Measurements from ENCODE around the gene NINJ2.

Gene NINJ2

DNA sequence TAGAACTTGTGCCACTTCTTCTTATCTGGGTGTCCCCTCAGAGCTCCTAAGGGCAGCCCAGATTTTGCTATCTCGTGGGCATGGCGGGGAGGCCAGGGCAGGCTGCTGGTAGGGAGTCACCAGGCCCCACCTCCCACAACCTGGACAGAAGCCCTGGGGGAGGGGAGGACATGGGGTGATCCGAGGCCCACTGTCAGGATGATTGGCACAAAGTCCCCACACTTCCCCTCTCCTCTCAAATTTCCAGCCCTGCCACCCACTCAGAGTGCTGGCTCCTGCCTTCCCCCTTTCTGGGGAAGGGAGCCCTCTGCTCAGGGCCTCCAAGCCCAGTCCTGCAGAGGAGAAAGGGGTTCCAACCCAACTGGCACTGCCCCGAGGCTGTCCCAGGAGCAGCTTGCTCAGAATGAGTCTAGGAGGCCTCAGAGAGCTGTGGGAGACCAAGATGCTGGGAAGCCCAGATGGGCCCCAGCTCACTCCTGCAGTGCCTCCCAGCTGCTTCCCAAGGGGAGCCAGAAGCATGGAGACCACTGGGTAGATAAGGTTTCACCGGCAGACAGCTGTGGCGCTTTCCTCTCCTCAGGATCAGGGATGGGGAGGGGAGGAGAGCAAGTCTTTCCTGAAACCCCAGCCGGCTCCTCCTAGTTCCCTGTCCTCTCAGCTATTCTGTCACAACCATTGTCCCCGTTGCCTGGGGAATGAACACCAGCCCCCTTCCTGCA, 120.7 kb downstream of the NINJ2 start:
- TF ChIP-seq EZH2phosphoT487 (IDR thresholded peaks at IDR 0.05; ENCODE audit: borderline replicate concordance): no peak
- TF ChIP-seq, protein P1, sequence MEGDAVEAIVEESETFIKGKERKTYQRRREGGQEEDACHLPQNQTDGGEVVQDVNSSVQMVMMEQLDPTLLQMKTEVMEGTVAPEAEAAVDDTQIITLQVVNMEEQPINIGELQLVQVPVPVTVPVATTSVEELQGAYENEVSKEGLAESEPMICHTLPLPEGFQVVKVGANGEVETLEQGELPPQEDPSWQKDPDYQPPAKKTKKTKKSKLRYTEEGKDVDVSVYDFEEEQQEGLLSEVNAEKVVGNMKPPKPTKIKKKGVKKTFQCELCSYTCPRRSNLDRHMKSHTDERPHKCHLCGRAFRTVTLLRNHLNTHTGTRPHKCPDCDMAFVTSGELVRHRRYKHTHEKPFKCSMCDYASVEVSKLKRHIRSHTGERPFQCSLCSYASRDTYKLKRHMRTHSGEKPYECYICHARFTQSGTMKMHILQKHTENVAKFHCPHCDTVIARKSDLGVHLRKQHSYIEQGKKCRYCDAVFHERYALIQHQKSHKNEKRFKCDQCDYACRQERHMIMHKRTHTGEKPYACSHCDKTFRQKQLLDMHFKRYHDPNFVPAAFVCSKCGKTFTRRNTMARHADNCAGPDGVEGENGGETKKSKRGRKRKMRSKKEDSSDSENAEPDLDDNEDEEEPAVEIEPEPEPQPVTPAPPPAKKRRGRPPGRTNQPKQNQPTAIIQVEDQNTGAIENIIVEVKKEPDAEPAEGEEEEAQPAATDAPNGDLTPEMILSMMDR (conservative IDR thresholded peaks at IDR 0.05; ENCODE audit: low read length): no peak
- no peaks in the 10 kb centered on the region for H3K36me3 ChIP-seq (ENCODE audit: insufficient read depth, low read length)
- no peaks in the 10 kb centered on the region for H3K9me3 ChIP-seq (ENCODE audit: insufficient read depth, low read depth, low read length)
- H3K9me2 ChIP-seq (replicated peaks; ENCODE audit: low read depth, low read length): no peaks in the 10 kb centered on the region
- H3F3A ChIP-seq (ENCODE audit: low read depth): no peaks in the 10 kb centered on the region
- H3K79me2 ChIP-seq (ENCODE audit: insufficient read depth, low read length): no peaks in the 10 kb centered on the region
- H3K4me2 ChIP-seq (ENCODE audit: low read depth, low read length, poor library complexity, severe bottlenecking): no peak overlapping the region
- H3K4me3 ChIP-seq (ENCODE audit: low read length, poor library complexity, severe bottlenecking): no peak overlapping the region
- no peak overlapping the region for H2AFZ ChIP-seq (ENCODE audit: low read length)
- H3K4me1 ChIP-seq (ENCODE audit: insufficient read depth, low read length, poor library complexity, severe bottlenecking): peaks cover 20% of the 10 kb centered on the region
- H3K27me3 ChIP-seq (ENCODE audit: insufficient read depth, low read length, poor library complexity, severe bottlenecking): no peaks in the 10 kb centered on the region
- no peak overlapping the region for H3K9ac ChIP-seq (ENCODE audit: low read depth, low read length, poor library complexity, severe bottlenecking)
- H4K20me1 ChIP-seq (ENCODE audit: insufficient read depth, low read length, poor library complexity, severe bottlenecking): no peaks in the 10 kb centered on the region

DNA sequence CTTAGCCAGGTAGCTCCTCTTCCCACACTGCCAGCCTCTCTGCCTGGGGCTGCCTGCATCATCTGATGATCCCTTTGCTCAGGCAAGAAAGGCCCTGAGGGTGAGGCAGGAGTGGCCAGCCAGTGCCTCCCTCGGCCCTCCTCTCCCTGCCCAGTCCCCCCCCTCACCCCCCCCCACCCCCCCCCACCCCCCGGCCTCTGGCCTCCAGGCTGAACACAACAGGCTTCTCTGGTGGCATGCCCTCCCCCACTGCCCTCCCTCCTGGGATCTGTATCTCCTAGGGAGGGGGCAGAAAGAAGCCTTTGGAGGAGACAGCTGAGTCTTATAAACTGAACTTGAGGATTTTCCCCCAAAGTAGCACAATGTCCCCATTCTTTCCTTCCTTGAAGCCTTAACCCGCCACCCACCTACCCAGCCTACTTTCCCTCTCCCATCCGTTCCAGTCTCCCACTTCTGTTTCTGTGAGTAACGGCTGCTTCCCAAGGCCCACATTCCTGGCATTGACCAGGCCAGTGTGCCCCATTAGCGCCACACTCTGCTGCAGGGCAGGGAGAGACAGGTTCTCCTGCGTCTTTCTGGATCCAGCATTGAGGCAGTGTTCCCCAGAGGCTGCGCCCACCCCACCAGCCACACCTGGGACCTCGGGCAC, 121.4 kb downstream of the NINJ2 start:
- Histone ChIP-seq H2AFZ (ENCODE audit: low read length) (no peak overlapping the region), H3K9me3 (ENCODE audit: insufficient read depth, low read depth, low read length) (no peaks in the 10 kb centered on the region), H3K4me1 (ENCODE audit: insufficient read depth, low read length, poor library complexity, severe bottlenecking) (peaks cover 15% of the 10 kb centered on the region), H4K20me1 (ENCODE audit: insufficient read depth, low read length, poor library complexity, severe bottlenecking) (no peaks in the 10 kb centered on the region), H3K79me2 (ENCODE audit: insufficient read depth, low read length) (no peaks in the 10 kb centered on the region), H3K9ac (ENCODE audit: low read depth, low read length, poor library complexity, severe bottlenecking) (no peak overlapping the region), H3F3A (ENCODE audit: low read depth) (no peaks in the 10 kb centered on the region), H3K4me3 (ENCODE audit: low read length, poor library complexity, severe bottlenecking) (no peak overlapping the region), H3K4me2 (ENCODE audit: low read depth, low read length, poor library complexity, severe bottlenecking) (no peak overlapping the region), H3K9me2 (replicated peaks; ENCODE audit: low read depth, low read length) (no peaks in the 10 kb centered on the region), H3K36me3 (ENCODE audit: insufficient read depth, low read length) (no peaks in the 10 kb centered on the region), H3K27me3 (ENCODE audit: insufficient read depth, low read length, poor library complexity, severe bottlenecking) (no peaks in the 10 kb centered on the region)
- no peak for TF ChIP-seq EZH2phosphoT487 (IDR thresholded peaks at IDR 0.05; ENCODE audit: borderline replicate concordance)
- TF ChIP-seq, protein P1 (conservative IDR thresholded peaks at IDR 0.05; ENCODE audit: low read length): no peak

DNA sequence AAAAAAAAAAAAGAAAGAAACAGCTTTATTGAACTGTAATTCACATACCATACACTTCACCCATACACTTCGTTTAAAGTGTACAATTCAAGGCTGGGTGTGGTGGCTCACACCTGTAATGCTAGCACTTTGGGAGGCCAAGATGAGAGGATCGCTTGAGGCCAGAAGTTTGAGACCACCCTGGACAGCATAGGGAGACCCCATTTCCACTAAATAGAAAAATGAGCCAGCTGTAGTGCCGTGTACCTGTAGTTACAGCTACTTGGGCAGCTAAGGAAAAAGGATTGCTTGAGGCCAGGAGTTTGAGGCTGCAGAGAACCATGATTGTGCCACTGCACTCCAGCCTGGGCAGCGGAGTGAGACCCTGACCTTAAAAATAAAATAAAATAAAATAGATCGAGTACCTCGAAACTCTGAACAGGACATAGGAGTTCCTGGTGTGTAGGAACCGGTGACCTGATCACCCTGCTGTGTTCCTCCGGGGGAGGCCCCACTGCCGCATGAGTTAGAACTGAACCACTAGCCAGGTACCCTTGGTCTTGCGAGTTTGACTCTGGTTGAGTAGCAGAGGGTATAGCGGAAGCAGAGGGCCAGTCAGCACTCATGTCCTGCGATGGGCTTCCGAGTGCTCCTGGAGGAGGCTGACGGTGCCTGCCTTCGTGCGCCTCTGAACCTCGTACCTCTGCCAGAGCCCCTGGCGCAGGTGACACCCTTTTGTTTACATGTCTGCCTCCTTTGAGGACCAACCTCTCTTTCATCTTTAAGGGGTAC, 123.5 kb downstream of the NINJ2 start:
- Histone ChIP-seq H3K4me3 (ENCODE audit: low read length, poor library complexity, severe bottlenecking) (no peak overlapping the region), H3K4me1 (ENCODE audit: insufficient read depth, low read length, poor library complexity, severe bottlenecking) (peaks cover 12% of the 10 kb centered on the region), H3K9me2 (replicated peaks; ENCODE audit: low read depth, low read length) (no peaks in the 10 kb centered on the region), H3F3A (ENCODE audit: low read depth) (no peaks in the 10 kb centered on the region), H3K4me2 (ENCODE audit: low read depth, low read length, poor library complexity, severe bottlenecking) (no peak overlapping the region), H3K9me3 (ENCODE audit: insufficient read depth, low read depth, low read length) (no peaks in the 10 kb centered on the region), H3K36me3 (ENCODE audit: insufficient read depth, low read length) (no peaks in the 10 kb centered on the region), H4K20me1 (ENCODE audit: insufficient read depth, low read length, poor library complexity, severe bottlenecking) (no peaks in the 10 kb centered on the region), H3K9ac (ENCODE audit: low read depth, low read length, poor library complexity, severe bottlenecking) (no peak overlapping the region), H3K27me3 (ENCODE audit: insufficient read depth, low read length, poor library complexity, severe bottlenecking) (no peaks in the 10 kb centered on the region), H2AFZ (ENCODE audit: low read length) (no peak overlapping the region), H3K79me2 (ENCODE audit: insufficient read depth, low read length) (no peaks in the 10 kb centered on the region)
- TF ChIP-seq, protein P1 (conservative IDR thresholded peaks at IDR 0.05; ENCODE audit: low read length): no peak
- no peak for TF ChIP-seq EZH2phosphoT487 (IDR thresholded peaks at IDR 0.05; ENCODE audit: borderline replicate concordance)
